Measurements from ENCODE around the gene MTX1.
A peak's percentile ranks its signal among the peaks of the same experiment; 100 is the strongest.

GRCh38 chr1:155261852-155262673, 53.6 kb downstream of the MTX1 start, which contains the start of gene SCAMP3:
- TF ChIP-seq CTCF (IDR thresholded peaks at IDR 0.05), result no peak
- TF ChIP-seq POLR2AphosphoS5 (IDR thresholded peaks at IDR 0.05), result peak; percentile 78 to 91 (median 86)
